HG03460 (cell line): ENCODE results near the gene KCNN4.

Source experiments
- ATAC-seq: cut with Tn5 transposase; IDR thresholded peaks from one replicate; pipeline ENCODE4 v1.9.1; 2021; ENCODE audit not compliant: unreplicated experiment

KCNN4 gene

DNA sequence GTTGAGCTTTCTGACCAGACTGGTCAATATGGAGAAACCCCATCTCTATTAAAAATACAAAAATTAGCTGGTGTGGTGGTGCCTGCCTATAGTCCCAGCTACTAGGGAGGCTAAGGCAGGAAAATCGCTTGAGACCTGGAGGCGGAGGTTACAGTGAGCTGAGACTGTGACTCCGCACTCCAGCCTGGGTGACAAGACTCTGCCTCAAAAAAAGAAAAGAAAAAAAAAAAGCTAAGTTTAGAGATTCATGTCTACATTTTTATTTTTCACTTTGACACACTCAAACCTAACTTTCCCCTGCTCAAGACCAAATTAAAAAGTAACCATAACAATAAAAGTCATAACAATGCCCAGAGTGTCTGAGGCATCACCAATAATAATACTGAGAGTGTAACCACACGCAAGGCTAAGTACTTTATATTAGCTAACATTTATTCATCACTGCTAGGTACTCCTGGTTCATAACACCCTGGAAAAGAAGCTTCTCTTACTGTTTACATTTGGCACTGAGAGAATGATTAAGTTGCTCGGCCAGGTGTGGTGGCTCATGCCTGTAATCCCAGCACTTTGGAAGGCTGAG, 59.2 kb downstream of the KCNN4 start:
- ATAC-seq, result no peak

DNA sequence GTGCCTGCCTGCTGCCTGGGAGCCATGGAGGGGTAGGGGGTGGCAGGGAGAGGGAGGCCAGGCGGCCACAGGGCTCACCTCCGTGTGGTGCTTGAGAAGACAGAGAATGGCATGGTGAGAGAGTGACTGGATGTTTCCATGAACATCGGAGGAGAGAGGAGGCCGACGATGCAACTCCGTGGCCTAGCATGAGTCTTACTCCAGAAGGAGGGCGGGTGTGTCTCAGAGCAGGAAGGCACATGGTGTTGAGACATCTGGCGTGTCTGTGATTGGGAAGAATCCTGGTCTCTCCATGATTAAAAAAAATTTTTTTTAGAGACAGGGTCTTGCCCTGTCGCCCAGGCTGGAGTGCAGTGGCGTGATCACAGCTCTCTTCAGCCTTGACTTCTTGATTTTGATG, 59.8 kb downstream of the KCNN4 start:
- no peak for ATAC-seq

- ATAC-seq, result no peak
Measured at GRCh38 chr19:43719918-43720317, 60.9 kb downstream of the KCNN4 start.

DNA sequence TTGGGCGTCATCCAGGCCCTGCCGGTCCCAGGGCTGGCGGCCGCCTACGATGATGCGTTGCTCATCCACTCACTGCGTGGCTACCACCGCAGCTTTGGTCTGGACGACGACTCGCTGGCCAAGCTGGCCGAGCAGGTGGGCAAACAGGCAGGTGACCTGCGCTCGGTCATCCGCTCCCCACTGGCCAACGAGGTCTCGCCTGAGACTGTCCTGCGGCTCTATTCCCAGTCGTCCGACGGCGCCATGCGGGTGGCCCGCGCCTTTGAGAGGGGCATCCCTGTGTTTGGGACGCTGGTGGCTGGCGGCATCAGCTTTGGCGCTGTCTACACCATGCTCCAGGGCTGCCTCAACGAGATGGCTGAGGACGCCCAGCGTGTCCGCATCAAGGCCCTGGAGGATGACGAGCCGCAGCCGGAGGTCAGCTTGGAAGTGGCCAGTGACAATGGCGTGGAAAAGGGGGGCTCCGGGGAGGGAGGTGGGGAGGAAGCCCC, 61.4 kb downstream of the KCNN4 start:
- ATAC-seq, result no peak

DNA sequence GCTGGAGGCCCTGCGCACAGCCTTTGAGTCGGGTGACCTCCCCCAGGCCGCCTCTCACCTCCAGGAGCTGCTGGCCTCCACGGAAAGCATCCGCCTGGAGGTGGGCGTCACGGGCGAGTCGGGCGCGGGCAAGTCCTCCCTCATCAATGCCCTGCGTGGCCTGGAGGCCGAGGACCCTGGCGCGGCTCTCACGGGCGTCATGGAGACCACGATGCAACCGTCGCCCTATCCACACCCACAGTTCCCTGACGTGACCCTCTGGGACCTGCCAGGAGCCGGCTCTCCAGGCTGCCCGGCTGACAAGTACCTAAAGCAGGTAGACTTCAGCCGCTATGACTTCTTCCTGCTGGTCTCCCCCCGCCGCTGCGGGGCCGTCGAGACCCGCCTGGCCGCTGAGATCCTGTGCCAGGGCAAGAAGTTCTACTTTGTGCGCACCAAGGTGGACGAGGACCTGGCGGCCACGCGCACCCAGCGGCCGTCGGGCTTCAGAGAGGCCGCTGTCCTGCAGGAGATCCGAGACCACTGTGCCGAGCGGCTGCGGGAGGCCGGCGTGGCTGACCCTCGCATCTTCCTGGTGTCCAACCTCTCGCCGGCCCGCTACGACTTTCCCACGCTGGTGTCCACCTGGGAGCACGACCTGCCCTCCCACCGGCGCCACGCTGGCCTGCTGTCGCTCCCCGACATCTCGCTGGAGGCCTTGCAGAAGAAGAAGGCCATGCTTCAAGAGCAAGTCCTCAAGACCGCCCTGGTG, 62.0 kb downstream of the KCNN4 start:
- ATAC-seq, result no peak
